Activated T-helper 1 cell treated with anti-CD3 and anti-CD28 coated beads, Interleukin-12 subunit alpha, Interleukin-12 subunit beta, Interleukin-2, Interleukin-4 antibody, amounts not matched to agents 30 ng/mL and 10 ng/mL and 1 ng/mL, durations not matched to agents 14 hours and 24 hours and 36 hours (primary cell): Measurements from ENCODE around the gene SAMD11. TPM values are rescaled to one million over a fixed set of nuclear protein-coding genes. Genes with fewer than 3 reads are reported as not detected.

ENCODE experiments used
- DNase-seq: peaks from one replicate; pipeline ENCODE4 v3.0.0; 2021; ENCODE audit warnings: low spot score
- H3K27ac Mint-ChIP-seq: one replicate; pipeline ENCODE4 v1.8.0; 2021; ENCODE audit warnings: mild to moderate bottlenecking, mixed read lengths
- H3K27me3 Mint-ChIP-seq: one replicate; pipeline ENCODE4 v1.8.0; 2022; ENCODE audit warnings: mild to moderate bottlenecking, moderate library complexity, mixed read lengths; ENCODE audit not compliant: insufficient read depth
- H3K36me3 Mint-ChIP-seq: one replicate; pipeline ENCODE4 v1.8.0; 2021; ENCODE audit warnings: low read depth, mixed read lengths
- H3K4me1 Mint-ChIP-seq: one replicate; pipeline ENCODE4 v1.8.0; 2021; ENCODE audit warnings: low read depth, mixed read lengths
- H3K4me3 Mint-ChIP-seq: one replicate; pipeline ENCODE4 v1.8.0; 2021; ENCODE audit warnings: mild to moderate bottlenecking, moderate library complexity, mixed read lengths
- H3K9me3 Mint-ChIP-seq: one replicate; pipeline ENCODE4 v1.8.0; 2021; ENCODE audit warnings: mixed read lengths
- intact Hi-C: fragments of 100-400 bp; cut with micrococcal nuclease; formaldehyde crosslinking; loops from one replicate; pipeline ENCODE4 v1.15.1; 2024
- total RNA-seq: library from RNA; stranded (reverse); gene quantifications from 2 replicates; pipeline ENCODE4 v1.2.3, GENCODE V29; 2022

The SAMD11 gene
- total RNA-seq, 1 donor from 2014 or later, result not detected

DNA sequence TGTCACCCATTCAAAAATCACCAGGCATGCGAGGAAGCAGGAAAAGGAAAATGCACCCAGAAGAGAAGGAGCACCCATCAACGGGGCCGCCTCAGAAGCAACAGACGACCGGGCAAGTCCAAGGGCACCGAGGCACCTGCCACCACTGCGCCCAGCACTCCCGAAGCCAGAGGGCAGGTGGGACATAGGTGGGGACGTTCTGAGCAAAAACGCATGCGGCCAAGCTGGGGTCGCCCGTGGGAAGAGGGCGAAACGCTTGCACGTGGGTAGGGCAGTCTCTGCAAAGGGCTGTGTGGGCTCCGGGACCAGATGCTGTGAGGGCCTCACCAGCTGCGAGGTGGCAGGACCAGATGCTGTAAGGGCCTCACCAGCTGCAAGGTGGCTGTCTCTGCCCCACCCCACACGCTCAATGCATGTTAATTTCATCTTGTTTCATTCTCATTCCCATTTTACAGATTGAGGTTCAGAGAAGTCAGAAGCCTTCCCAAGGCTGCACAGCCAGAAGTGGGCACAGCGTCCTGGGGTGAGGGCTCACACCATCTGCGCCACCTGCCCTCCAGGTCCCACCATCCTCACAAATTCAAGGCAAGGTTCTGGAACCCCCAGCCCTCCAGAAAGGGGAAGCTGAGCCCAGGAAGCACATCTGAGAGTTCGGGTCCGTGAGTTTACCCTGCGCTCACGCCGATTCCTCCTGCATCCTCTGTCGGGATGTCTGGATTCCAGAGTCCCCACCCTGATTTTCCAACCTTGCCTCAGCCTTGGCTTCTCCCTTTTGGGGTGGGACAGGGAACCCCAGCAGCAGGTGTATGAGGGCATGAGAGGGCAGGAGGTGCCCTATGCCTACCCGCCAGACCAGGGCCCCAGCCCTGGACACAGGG lies 8.2 kb upstream of the SAMD11 start:
- intact Hi-C loops, result no loop called here
- peaks cover 28% of the 10 kb centered on the region for H3K27me3 Mint-ChIP-seq
- H3K4me1 Mint-ChIP-seq, result peaks cover 7% of the 10 kb centered on the region
- no peaks in the 10 kb centered on the region for H3K36me3 Mint-ChIP-seq
- no peak overlapping the region for H3K4me3 Mint-ChIP-seq
- DNase-seq, result no peak
- no peak overlapping the region for H3K27ac Mint-ChIP-seq
- H3K9me3 Mint-ChIP-seq, result no peaks in the 10 kb centered on the region

DNA sequence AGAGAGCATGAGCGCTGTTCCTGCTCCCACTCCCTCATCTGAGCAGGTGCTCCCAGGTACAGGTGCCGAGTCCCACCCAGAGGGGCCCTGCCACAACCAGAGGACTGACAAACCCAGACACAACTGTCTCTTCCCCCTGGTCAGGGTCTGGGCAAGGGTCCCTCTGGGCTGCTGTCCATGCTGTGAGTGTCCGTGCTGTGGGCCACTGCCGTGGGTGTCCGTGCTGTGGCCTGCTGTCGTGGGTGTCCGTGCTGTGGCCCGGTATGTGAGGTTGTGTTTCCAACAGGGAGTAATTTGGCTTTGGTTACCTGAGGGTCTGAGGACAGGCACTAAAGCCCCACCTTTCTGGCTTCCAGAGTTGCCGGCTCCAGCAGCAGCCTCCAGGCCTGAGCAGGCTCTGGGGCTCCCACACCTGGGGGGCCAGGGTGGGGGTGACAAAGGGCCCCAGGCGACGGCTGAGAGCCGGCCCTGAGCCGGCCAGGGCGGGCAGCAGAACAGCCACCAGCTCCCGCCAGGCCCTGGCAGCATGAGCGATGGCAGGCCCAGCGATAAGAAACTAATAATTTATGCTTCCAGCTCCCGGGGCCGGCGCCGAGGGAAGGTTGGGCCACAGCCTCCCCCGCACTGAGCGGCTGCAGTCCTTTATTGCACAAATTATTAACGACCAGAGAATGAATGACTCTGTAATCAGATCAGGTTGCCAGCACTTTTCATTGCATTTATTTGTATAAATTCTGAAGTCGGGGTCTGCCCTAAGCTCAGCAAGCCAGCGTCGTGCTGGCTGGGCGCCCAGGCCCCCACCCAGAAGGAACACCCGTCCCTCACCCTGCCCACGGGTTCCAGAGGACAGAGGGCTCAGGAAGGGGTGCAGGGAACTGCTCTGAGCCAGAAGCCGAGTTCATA lies 7.3 kb upstream of the SAMD11 start:
- Mint-ChIP-seq H3K36me3 (no peaks in the 10 kb centered on the region), H3K4me3 (no peak overlapping the region), H3K27ac (no peak overlapping the region), H3K4me1 (peaks cover 7% of the 10 kb centered on the region), H3K9me3 (no peaks in the 10 kb centered on the region), H3K27me3 (peaks cover 24% of the 10 kb centered on the region)
- DNase-seq, result no peak
- intact Hi-C loops, result no loop called here

DNA sequence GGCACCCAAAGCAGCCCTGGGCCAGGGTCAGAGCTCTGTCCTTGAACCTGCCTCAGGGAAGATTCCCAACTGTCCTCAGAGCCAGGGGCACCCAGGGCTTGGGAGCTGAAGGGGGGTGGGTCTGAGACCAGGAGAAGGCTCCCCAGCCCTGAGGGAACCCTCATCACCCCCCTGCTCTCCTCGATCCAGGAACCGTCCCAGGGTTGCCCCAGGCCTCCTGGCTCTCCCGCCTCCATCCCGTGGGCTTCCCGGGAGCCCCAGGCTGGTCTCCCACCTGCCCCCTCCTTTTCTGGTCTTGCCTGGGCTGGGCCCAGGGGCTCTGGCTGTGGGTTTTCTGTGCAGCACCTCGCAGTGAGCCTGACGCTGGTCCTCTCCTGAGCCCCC lies 6.7 kb upstream of the SAMD11 start:
- peaks cover 22% of the 10 kb centered on the region for H3K27me3 Mint-ChIP-seq
- intact Hi-C loops, result no loop called here
- peaks cover 7% of the 10 kb centered on the region for H3K4me1 Mint-ChIP-seq
- no peaks in the 10 kb centered on the region for H3K36me3 Mint-ChIP-seq
- H3K9me3 Mint-ChIP-seq, result no peaks in the 10 kb centered on the region
- DNase-seq, result no peak
- no peak overlapping the region for H3K4me3 Mint-ChIP-seq
- no peak overlapping the region for H3K27ac Mint-ChIP-seq

DNA sequence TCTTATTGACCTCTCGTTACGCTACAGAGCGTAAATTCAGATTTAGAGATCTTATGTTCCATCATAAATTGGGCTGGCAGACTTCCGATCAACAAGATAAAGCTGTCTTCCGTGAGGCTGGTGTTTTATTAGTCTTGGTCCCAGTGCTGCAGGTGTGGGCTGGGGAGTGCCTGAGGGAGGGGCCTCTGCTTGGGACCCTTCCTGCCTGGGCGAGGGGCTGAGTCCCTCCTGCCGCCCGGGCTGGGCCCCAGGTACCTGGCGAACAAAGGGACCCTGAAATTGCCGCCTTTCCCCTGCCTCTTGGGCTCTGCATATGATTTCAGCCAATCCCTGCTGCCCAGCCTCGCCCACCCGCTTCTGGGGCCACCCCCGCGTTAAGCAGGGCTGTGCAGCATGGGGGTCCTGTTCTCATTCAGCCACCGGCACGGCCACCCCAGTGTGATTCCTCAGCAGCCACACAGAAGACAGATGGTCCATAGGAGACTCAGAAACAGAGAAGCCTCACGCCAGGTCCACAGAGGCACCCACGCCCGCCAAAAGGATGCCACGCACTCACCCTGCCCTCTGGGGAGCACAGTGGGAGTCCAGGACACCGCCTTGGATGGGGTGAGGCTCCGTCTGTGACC lies 6.1 kb upstream of the SAMD11 start:
- no peak for DNase-seq
- no peaks in the 10 kb centered on the region for H3K9me3 Mint-ChIP-seq
- H3K4me1 Mint-ChIP-seq, result peaks cover 3% of the 10 kb centered on the region
- H3K27me3 Mint-ChIP-seq, result peaks cover 25% of the 10 kb centered on the region
- H3K27ac Mint-ChIP-seq, result no peak overlapping the region
- intact Hi-C loops, result no loop called here
- no peaks in the 10 kb centered on the region for H3K36me3 Mint-ChIP-seq
- no peak overlapping the region for H3K4me3 Mint-ChIP-seq

DNA sequence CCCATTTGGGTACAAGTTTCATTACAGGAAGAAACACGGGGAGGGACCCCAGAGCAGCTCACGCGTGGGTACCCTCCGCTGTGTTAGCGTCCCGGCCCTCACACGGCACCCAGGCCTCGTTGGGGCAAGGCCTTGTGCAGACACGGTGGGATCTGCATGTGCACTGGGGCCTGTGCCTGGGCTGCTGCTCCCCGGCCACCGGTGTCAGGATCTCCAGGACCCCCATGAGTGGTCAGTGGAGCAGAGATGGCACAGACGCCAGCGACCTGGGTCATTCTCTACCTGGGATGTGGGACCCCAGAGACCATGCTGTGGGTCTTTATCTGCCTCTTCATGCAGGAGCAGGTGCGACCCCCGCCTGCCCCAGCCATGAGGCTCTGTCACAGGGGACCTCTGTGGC lies 5.4 kb upstream of the SAMD11 start:
- intact Hi-C loops, result no loop called here
- Mint-ChIP-seq H3K27ac (no peak overlapping the region), H3K27me3 (peaks cover 31% of the 10 kb centered on the region), H3K4me1 (peaks cover 5% of the 10 kb centered on the region), H3K9me3 (no peaks in the 10 kb centered on the region), H3K36me3 (no peaks in the 10 kb centered on the region), H3K4me3 (no peak overlapping the region)
- no peak for DNase-seq

DNA sequence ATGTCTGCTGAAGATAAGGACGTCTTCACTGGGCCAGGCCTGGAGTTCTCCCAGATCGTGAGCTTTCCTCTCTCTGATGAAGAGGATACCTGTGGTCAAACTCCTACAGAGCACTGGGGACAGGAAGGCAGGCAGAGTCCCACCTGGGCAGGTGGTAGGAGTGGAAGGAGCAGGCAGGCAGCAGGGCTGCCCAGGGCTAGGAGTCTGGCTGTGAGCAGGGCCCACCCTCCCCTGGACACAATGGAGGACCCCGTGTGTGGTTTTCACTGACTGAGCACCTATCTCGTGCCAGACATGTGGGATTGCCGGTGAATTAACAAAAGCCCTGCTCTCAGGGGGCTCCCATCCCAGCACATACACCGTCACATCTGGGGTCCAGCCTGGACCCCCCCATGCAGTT lies 4.9 kb upstream of the SAMD11 start:
- Mint-ChIP-seq H3K27me3 (peaks cover 32% of the 10 kb centered on the region), H3K4me1 (peaks cover 6% of the 10 kb centered on the region), H3K36me3 (no peaks in the 10 kb centered on the region), H3K4me3 (no peak overlapping the region), H3K9me3 (no peaks in the 10 kb centered on the region), H3K27ac (no peak overlapping the region)
- no peak for DNase-seq
- intact Hi-C loops, result no loop called here

DNA sequence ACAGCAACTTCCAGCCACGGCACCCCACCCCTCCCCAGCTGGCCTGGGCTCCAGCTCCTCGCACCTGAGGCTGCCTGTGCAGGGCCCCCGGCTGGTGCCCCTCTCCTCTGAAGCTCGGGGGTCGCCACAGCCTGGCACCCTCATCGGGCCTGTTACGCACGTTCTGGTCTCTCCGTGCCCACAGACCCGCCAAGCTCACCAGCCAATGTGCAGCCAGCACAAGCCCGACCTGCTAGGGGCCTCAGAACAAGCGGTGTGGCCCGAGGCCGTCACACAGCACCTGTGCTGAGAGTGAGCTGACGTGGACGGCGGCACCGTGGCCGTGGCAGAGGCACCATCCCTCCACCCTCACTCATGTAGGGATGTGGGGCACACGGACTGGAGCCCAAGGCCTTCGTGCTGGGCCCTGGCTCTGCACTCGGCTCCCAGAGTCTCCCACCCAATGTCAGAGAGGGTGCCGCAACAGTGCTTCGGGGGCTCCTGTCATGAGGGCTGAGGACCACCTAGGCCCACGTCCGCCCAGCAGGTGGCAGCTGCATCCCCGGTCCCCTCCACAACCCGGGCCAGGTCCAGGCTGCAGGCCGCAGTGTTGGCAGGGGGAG lies 4.4 kb upstream of the SAMD11 start:
- DNase-seq, result no peak
- Mint-ChIP-seq H3K36me3 (no peaks in the 10 kb centered on the region), H3K9me3 (no peaks in the 10 kb centered on the region), H3K4me1 (peaks cover 6% of the 10 kb centered on the region), H3K27ac (no peak overlapping the region), H3K27me3 (peaks cover 31% of the 10 kb centered on the region), H3K4me3 (no peak overlapping the region)
- intact Hi-C loops, result no loop called here

DNA sequence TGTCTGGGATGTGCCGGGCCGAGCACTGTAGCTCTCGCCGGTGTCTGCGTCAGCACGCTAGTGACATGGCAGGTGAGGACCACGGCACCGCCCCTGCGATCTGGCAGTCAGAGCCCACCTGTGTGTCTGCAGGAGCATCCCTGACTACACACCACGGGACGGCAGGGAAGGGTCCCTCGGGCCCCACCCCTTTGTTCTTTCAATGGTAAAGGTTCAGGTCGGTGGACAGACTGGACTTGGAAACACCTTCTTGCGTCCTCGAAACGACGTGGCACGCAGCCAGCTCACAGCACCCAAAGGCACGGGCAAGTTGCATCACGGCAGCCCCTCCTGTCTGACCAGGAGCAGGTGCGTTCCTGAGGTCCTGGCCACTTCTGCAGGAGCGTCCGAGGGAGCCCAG lies 3.7 kb upstream of the SAMD11 start:
- Mint-ChIP-seq H3K4me3 (no peak overlapping the region), H3K36me3 (no peaks in the 10 kb centered on the region), H3K27ac (no peak overlapping the region), H3K4me1 (peaks cover 6% of the 10 kb centered on the region), H3K9me3 (no peaks in the 10 kb centered on the region), H3K27me3 (peaks cover 32% of the 10 kb centered on the region)
- DNase-seq, result no peak
- intact Hi-C loops, result loop anchor here (10.0 kb wide), 1 partner anchor 175 kb away; no protein-coding TSS in a partner anchor

DNA sequence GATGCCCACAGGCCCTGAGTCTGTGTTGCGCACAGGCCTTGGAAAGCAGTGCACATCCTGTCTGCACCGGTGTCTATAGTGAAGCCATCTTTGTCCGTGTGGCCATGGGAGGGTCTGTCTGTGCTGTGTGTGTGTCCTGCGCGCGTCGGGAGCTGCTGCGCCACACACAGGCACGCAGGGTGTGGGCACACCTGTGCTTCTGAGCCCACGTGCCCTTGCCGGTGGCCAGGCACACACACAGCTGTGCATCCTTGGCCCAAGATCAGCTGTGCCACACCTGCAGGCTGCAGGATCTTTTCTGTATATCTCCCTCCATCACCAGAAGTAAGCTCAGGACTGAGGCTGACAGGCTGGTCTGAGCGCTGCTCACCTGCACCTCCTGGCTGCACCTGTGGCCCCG lies 3.2 kb upstream of the SAMD11 start:
- Mint-ChIP-seq H3K4me3 (no peak overlapping the region), H3K36me3 (no peaks in the 10 kb centered on the region), H3K4me1 (peaks cover 6% of the 10 kb centered on the region), H3K9me3 (no peaks in the 10 kb centered on the region), H3K27me3 (peaks cover 33% of the 10 kb centered on the region), H3K27ac (no peak overlapping the region)
- DNase-seq, result no peak
- intact Hi-C loops, result loop anchor here (10.0 kb wide), 1 partner anchor 174 kb away; no protein-coding TSS in a partner anchor

DNA sequence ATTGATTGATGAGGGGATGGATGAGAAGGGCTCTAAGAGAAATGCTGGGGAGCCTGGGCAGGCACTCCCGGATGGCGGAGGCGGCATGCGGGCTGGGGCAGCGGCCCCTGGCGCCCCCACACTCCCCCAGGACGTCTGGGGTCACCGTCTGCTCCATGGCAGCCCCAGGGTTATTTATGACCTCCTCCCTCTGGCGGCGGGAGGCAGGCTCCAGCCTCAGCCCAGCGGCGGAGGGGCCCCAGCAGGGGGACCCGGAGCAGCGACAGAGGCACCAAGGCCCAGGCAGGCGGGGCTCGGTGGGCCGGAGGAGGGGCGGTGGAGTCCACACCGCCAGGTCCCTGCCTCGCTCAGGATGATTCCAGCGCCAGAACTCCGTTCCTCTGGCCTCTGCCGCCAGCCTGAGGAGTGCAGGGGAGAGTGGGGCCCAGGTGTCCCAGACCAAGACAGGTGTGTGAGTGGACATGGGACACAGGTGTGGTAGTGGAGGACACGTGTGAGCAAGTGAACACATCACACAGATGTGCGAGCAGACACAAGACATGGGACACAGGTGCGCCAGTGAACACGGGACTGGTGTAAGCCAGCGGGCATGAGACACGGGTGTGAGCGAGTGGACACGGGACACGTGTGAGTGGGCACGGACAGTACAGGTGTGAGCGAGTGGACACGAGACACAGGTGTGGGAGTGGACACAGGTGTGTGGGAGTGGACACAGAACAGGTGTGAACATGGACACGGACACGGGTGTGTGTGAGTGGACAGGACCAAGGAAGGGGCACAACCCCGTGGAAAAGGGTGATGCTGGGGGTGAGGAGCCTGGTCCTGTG lies 2.5 kb upstream of the SAMD11 start:
- Mint-ChIP-seq H3K4me1 (peaks cover 6% of the 10 kb centered on the region), H3K9me3 (no peaks in the 10 kb centered on the region), H3K36me3 (no peaks in the 10 kb centered on the region), H3K27ac (no peak overlapping the region), H3K27me3 (peaks cover 39% of the 10 kb centered on the region), H3K4me3 (no peak overlapping the region)
- intact Hi-C loops, result loop anchor here (10.0 kb wide), 1 partner anchor 174 kb away; no protein-coding TSS in a partner anchor
- no peak for DNase-seq

DNA sequence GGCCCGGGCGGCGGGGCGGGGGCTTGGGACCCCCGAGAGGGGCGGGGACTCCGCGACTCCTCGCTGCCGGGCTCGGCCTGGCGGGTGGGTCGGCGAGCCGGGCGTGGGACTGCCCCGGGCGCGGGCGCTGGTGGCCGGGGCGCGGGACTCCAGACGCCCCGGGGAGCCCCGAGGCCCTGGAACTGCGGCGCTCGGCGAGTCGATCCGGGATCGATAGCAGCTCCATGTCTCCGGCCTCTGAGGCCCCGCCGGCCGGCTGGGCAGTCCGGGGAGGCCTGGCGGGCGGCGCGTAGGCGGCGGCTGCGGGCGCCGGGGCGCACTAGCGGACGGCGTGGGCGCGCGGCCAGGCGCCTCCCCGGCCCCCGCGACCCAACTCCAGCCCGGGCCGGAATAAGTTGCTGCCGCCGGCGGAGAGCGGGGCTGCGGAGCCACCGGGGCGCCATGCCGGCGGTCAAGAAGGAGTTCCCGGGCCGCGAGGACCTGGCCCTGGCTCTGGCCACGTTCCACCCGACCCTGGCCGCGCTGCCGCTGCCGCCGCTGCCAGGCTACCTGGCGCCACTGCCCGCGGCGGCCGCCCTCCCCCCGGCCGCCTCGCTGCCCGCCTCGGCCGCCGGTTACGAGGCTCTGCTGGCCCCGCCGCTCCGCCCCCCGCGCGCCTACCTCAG lies 400 bp downstream of the SAMD11 start:
- H3K9me3 Mint-ChIP-seq, result no peaks in the 10 kb centered on the region
- no peaks in the 10 kb centered on the region for H3K36me3 Mint-ChIP-seq
- intact Hi-C loops, result loop anchor here (2.0 to 10.0 kb wide), 2 partner anchors 17 to 171 kb away; no protein-coding TSS in a partner anchor
- no peak overlapping the region for H3K4me3 Mint-ChIP-seq
- no peak for DNase-seq
- peaks cover 6% of the 10 kb centered on the region for H3K4me1 Mint-ChIP-seq
- peaks cover 50% of the 10 kb centered on the region for H3K27me3 Mint-ChIP-seq
- H3K27ac Mint-ChIP-seq, result no peak overlapping the region
